WTC11 (cell line): Measurements from ENCODE around the gene UBE2F. TPM values are rescaled to one million over a fixed set of nuclear protein-coding genes. Genes with fewer than 3 reads are reported as not detected.
"Not testable (repeated sequence)": the region's sequence is repeated elsewhere in the genome, so short reads cannot be mapped to it uniquely, and the experiment has no call there.

Source experiments
- ATAC-seq: fragments of 200-7000 bp; cut with Tn5 transposase; 2 replicates; pipeline ENCODE4 v1.10.0; 2021; ENCODE audit warnings: mild to moderate bottlenecking, moderate library complexity
- CTCF ChIA-PET: fragments of 300-600 bp; sonication (Branson Sonifier 250); formaldehyde crosslinking; loops from one replicate; lab custom pipeline; 2021; ENCODE audit warnings: antibody characterized with exemption; lab: Charles Lee
- POLR2A ChIA-PET: fragments of 350-600 bp; sonication (Branson Sonifier 250); formaldehyde crosslinking; loops from one replicate; lab custom pipeline; 2021; ENCODE audit warnings: antibody characterized with exemption; lab: Charles Lee
- DNase-seq: peaks from one replicate; pipeline ENCODE4 v3.0.0; 2021; ENCODE audit warnings: low spot score
- H3K27ac Mint-ChIP-seq: 2 replicates; pipeline ENCODE4 v1.8.0; 2021; ENCODE audit warnings: mixed read lengths
- H3K27me3 Mint-ChIP-seq: 2 replicates; pipeline ENCODE4 v1.8.0; 2021; ENCODE audit warnings: low read depth, mild to moderate bottlenecking, moderate library complexity, mixed read lengths
- H3K36me3 Mint-ChIP-seq: 2 replicates; pipeline ENCODE4 v1.8.0; 2021; ENCODE audit warnings: mixed read lengths
- H3K4me1 Mint-ChIP-seq: 2 replicates; pipeline ENCODE4 v1.8.0; 2022; ENCODE audit warnings: mixed read lengths
- H3K4me3 Mint-ChIP-seq: 2 replicates; pipeline ENCODE4 v1.8.0; 2021; ENCODE audit warnings: mild to moderate bottlenecking, moderate library complexity, mixed read lengths
- H3K9me3 Mint-ChIP-seq: 2 replicates; pipeline ENCODE4 v1.8.0; 2021; ENCODE audit warnings: mixed read lengths
- CTCF ChIP-seq: fragments of 200-600 bp; IDR thresholded peaks from 2 replicates; pipeline ENCODE4 v1.8.0; 2022; ENCODE audit warnings: antibody characterized with exemption
- FOXK1 ChIP-seq: sonication (generic); formaldehyde crosslinking; IDR thresholded peaks from 2 replicates; pipeline ENCODE4 v1.8.0; 2022; ENCODE audit warnings: mild to moderate bottlenecking, moderate library complexity, missing genetic modification reagents
- MAX ChIP-seq: sonication (generic); formaldehyde crosslinking; IDR thresholded peaks from 2 replicates; pipeline ENCODE4 v1.8.0; 2022; ENCODE audit warnings: mild to moderate bottlenecking, missing genetic modification reagents
- SMAD3 ChIP-seq: sonication (generic); formaldehyde crosslinking; IDR thresholded peaks from 2 replicates; pipeline ENCODE4 v1.8.0; 2022; ENCODE audit warnings: missing genetic modification reagents, mild to moderate bottlenecking, borderline replicate concordance
- SOX15 ChIP-seq: fragments of 250-450 bp; sonication (Bioruptor Pico); IDR thresholded peaks from 2 replicates; pipeline ENCODE4 v1.9.0; 2021; ENCODE audit warnings: mild to moderate bottlenecking
- ZNF281 ChIP-seq: sonication (generic); formaldehyde crosslinking; IDR thresholded peaks from 2 replicates; pipeline ENCODE4 v1.8.0; 2023; ENCODE audit warnings: mild to moderate bottlenecking, missing genetic modification reagents
- ZNF317 ChIP-seq: sonication (generic); formaldehyde crosslinking; IDR thresholded peaks from 2 replicates; pipeline ENCODE4 v1.8.1; 2023; ENCODE audit warnings: low read depth, mild to moderate bottlenecking, moderate library complexity, missing genetic modification reagents, borderline replicate concordance
- total RNA-seq: library from RNA; stranded (reverse); gene quantifications from 3 replicates; pipeline ENCODE4 v1.2.3, GENCODE V29; 2021
- TF ChIP-seq, protein P1 (sequence below): sonication (generic); formaldehyde crosslinking; IDR thresholded peaks from 2 replicates; pipeline ENCODE4 v1.8.0; 2022; ENCODE audit warnings: mild to moderate bottlenecking, missing genetic modification reagents
- TF ChIP-seq, protein P2 (sequence below): fragments of 250-450 bp; sonication (Bioruptor Pico); IDR thresholded peaks from 2 replicates; pipeline ENCODE4 v1.9.0; 2021; ENCODE audit warnings: mild to moderate bottlenecking
- TF ChIP-seq, protein P3 (sequence below): fragments of 250-450 bp; sonication (Bioruptor Pico); IDR thresholded peaks from 2 replicates; pipeline ENCODE4 v1.9.0; 2021; ENCODE audit warnings: mild to moderate bottlenecking
- TF ChIP-seq, protein P4 (sequence below): sonication (generic); formaldehyde crosslinking; IDR thresholded peaks from 2 replicates; pipeline ENCODE4 v1.8.1; 2022; ENCODE audit warnings: mild to moderate bottlenecking, moderate library complexity, missing genetic modification reagents

UBE2F gene
- total RNA-seq, 1 experiment from 2014 or later, result 49.5 TPM

GRCh38 chr2:238053191-238053776, 86.5 kb downstream of the UBE2F start:
- ChIA-PET POLR2A (no interaction called here), CTCF (no interaction called here)
- H3K4me3 Mint-ChIP-seq, result no peak overlapping the region
- ATAC-seq (no peak), DNase-seq (no peak)
- no peaks in the 10 kb centered on the region for H3K4me1 Mint-ChIP-seq
- TF ChIP-seq, protein P1, sequence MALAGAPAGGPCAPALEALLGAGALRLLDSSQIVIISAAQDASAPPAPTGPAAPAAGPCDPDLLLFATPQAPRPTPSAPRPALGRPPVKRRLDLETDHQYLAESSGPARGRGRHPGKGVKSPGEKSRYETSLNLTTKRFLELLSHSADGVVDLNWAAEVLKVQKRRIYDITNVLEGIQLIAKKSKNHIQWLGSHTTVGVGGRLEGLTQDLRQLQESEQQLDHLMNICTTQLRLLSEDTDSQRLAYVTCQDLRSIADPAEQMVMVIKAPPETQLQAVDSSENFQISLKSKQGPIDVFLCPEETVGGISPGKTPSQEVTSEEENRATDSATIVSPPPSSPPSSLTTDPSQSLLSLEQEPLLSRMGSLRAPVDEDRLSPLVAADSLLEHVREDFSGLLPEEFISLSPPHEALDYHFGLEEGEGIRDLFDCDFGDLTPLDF (CRISPR knock-in tag), result no peak
- no peak for TF ChIP-seq ZNF281 (CRISPR knock-in tag)
- TF ChIP-seq CTCF, result no peak
- TF ChIP-seq, protein P2, sequence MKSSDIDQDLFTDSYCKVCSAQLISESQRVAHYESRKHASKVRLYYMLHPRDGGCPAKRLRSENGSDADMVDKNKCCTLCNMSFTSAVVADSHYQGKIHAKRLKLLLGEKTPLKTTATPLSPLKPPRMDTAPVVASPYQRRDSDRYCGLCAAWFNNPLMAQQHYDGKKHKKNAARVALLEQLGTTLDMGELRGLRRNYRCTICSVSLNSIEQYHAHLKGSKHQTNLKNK, result no peak
- TF ChIP-seq SMAD3 (CRISPR knock-in tag), result no peak
- no peak for TF ChIP-seq SOX15 (CRISPR knock-in tag)
- peaks cover 5% of the 10 kb centered on the region for H3K27me3 Mint-ChIP-seq
- H3K36me3 Mint-ChIP-seq, result peaks cover 5% of the 10 kb centered on the region; the same call in 1 of the 2 replicates
- H3K9me3 Mint-ChIP-seq, result peaks cover 10% of the 10 kb centered on the region
- H3K27ac Mint-ChIP-seq, result no peak overlapping the region

DNA sequence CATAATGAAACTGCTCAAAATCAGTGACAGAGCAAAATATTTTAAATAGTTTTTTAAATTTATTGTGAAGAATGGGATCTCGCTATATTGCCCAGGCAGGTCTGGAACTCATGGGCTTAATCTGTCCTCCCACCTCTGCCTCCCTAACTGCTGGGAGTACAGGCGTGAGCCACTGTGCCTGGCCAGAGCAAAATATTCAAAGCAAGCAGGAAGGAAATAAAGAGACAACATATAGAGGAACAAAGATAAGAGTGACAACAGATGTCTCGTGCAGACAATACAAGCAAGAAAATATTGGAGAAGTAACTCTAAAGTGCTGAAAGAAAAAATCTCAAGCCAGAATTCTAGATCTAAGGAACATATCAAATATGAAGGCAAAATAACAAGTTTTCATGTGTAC, 89.0 kb downstream of the UBE2F start:
- H3K27ac Mint-ChIP-seq, result no peak overlapping the region
- no peak overlapping the region for H3K4me3 Mint-ChIP-seq
- TF ChIP-seq, protein P3, sequence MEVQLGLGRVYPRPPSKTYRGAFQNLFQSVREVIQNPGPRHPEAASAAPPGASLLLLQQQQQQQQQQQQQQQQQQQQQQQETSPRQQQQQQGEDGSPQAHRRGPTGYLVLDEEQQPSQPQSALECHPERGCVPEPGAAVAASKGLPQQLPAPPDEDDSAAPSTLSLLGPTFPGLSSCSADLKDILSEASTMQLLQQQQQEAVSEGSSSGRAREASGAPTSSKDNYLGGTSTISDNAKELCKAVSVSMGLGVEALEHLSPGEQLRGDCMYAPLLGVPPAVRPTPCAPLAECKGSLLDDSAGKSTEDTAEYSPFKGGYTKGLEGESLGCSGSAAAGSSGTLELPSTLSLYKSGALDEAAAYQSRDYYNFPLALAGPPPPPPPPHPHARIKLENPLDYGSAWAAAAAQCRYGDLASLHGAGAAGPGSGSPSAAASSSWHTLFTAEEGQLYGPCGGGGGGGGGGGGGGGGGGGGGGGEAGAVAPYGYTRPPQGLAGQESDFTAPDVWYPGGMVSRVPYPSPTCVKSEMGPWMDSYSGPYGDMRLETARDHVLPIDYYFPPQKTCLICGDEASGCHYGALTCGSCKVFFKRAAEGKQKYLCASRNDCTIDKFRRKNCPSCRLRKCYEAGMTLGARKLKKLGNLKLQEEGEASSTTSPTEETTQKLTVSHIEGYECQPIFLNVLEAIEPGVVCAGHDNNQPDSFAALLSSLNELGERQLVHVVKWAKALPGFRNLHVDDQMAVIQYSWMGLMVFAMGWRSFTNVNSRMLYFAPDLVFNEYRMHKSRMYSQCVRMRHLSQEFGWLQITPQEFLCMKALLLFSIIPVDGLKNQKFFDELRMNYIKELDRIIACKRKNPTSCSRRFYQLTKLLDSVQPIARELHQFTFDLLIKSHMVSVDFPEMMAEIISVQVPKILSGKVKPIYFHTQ (CRISPR knock-in tag), result no peak
- TF ChIP-seq ZNF317 (peak; percentile 60; the same call in 1 of the 2 replicates), MAX (CRISPR knock-in tag) (no peak), FOXK1 (no peak)
- TF ChIP-seq, protein P4, sequence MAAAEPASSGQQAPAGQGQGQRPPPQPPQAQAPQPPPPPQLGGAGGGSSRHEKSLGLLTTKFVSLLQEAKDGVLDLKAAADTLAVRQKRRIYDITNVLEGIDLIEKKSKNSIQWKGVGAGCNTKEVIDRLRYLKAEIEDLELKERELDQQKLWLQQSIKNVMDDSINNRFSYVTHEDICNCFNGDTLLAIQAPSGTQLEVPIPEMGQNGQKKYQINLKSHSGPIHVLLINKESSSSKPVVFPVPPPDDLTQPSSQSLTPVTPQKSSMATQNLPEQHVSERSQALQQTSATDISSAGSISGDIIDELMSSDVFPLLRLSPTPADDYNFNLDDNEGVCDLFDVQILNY (CRISPR knock-in tag), result no peak
- peaks cover 3% of the 10 kb centered on the region; the same call in 1 of the 2 replicates for H3K27me3 Mint-ChIP-seq
- H3K4me1 Mint-ChIP-seq, result peaks cover 11% of the 10 kb centered on the region
- peaks cover 13% of the 10 kb centered on the region for H3K9me3 Mint-ChIP-seq
- POLR2A ChIA-PET, result no interaction called here
- no peak for ATAC-seq
- CTCF ChIA-PET, result no interaction called here
- DNase-seq, result no peak
- H3K36me3 Mint-ChIP-seq, result peaks cover 2% of the 10 kb centered on the region

DNA sequence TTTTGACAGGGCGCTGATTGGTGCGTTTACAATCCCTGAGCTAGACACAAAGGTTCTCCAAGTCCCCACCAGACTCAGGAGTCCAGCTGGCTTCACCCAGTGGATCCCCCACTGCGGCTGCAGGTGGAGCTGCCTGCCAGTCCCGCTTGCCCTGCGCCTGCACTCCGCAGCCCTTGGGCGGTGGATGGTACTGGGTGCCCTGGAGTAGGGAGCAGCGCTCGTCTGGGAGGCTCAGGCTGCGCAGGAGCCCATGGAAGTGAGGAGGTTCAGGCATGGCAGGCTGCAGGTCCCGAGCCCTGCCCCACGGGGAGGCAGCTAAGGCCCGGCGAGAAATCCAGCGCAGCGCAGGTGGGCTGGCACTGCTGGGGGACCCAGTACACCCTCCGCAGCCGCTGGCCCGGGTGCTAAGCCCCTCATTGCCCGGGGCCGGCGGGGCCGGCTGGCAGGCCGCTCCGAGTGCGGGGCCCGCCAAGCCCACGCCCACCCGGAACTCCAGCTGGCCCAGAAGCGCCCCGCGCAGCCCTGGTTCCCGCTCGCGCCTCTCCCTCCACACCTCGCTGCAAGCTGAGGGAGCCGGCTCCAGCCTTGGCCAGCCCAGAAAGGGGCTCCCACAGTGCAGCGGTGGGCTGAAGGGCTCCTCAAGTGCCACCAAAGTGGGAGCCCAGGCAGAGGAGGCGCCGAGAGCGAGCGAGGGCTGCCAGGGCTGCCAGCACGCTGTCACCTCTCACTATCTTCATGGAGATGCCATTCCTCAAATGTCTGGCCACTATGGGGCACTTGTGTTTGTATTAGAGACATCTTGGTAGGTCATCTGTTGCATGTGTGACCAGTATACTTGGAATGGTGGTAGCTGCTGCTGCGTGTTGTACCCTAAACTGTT, 91.1 kb downstream of the UBE2F start:
- H3K27me3 Mint-ChIP-seq, H3K36me3 Mint-ChIP-seq, CTCF ChIA-PET, ATAC-seq, DNase-seq, H3K4me3 Mint-ChIP-seq, H3K27ac Mint-ChIP-seq: not testable (repeated sequence)
- POLR2A ChIA-PET, result interaction anchor here (0.6 kb wide), 1 partner anchor 12 kb away, joined by 4 read pairs; no protein-coding TSS in a partner anchor
- peaks cover 26% of the 10 kb centered on the region for H3K4me1 Mint-ChIP-seq
- H3K9me3 Mint-ChIP-seq, result peaks cover 13% of the 10 kb centered on the region
